CD4-positive, alpha-beta T cell treated with Interleukin-1 beta for 1 hour (primary cell): Measurements from ENCODE around the gene RPS6KB1.
"Not testable (repeated sequence)": the region's sequence is repeated elsewhere in the genome, so short reads cannot be mapped to it uniquely, and the experiment has no call there.

Experiments
- DNase-seq, 2 donors: peaks; one replicate each; pipeline ENCODE4 v3.0.0-alpha.2; 2020 to 2022

RPS6KB1 gene

GRCh38 chr17:59872351-59872750 lies 20.6 kb upstream of the RPS6KB1 start:
- DNase-seq, result no peak

GRCh38 chr17:59873414-59873813 lies 19.5 kb upstream of the RPS6KB1 start:
- DNase-seq, result not testable (repeated sequence)

GRCh38 chr17:59874376-59874775 lies 18.5 kb upstream of the RPS6KB1 start:
- no peak for DNase-seq

DNA sequence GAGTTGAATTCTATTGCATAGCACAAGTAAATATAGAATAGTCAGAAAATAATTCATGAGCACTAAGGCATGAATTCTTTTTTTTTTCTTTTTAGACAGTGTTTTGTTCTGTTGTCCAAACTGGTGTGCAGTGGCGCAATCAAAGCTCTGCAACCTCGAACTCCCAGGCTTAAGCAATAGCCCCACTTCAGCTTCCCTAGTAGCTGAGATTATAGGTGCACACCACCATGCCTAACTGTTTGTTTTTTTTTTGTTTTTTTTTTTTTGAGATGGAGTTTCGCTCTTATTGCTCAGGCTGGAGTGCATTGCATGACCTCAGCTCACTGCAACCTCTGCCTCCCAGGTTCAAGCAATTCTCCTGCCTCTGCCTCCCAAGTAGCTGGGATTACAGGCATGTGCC lies 16.8 kb upstream of the RPS6KB1 start:
- no peak for DNase-seq

DNA sequence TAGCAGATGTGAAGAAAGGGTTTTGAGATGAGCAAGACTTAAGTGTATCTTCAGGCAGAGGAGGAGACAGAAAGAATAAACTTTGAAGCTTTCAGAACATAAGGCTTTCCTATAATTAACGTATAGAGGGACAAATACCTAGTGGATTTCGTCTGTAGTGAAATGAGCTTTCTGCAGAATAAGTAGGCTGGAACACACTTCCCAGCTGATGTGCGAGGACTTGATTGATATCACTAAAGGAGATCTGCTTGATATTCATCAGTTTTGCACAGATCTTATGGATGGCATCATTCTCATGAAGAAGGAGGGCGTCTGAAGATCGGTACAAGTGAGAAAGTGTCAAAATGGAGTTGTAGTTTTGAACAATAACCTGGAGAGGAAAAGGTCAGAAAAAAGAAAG lies 15.0 kb upstream of the RPS6KB1 start:
- DNase-seq, result no peak

GRCh38 chr17:59878624-59879023 lies 14.3 kb upstream of the RPS6KB1 start:
- no peak for DNase-seq

DNA sequence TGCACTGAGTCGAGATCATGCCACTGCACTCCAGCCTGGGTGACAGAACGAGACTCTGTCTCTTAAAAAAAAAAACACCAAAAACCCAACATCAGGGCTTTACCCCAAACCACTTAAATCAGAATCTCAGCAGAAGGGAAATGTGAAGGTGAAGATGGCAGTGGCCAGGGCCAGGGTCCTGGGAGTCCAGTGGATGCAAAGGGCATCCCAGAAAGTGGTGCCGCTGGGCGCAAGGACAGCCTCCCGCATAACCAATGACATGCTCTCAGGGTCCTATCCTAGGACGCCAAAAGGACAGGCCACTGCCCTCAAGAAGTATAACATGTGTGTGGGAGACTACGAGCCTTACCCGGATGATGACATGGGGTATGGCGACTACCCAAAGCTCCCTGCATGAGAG lies 8.1 kb upstream of the RPS6KB1 start:
- DNase-seq, result no peak

DNA sequence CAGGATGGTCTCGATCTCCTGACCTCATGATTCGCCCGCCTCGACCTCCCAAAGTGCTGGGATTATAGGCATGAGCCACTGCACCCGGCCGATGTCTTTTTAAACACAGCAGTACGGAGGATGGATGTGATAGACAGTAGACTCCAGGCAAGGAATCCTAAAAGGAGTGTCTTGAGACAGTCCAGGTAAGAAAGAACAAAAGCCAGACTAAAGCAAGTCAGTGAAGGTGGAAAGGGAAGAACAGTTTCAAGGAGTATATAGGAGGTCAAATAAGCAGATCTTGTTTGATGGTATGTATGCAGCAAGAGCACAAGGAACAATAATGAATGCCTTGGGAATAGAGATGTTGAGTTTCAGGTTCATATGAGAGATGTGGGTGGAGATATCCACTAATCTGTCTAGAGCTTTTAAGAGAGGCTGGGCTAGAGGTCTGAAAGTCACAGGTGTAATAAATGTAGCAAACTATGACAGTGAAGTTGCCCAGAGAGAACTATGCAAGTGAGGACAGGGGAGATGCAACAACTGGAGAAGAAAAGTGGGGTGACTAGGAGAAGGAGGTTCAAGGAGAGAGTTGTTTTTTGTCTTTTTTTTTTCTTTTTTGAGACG lies 4.7 kb upstream of the RPS6KB1 start:
- no peak for DNase-seq

GRCh38 chr17:59890720-59891119 lies 2.2 kb upstream of the RPS6KB1 start:
- no peak for DNase-seq

GRCh38 chr17:59892251-59892923 lies 534 bp upstream of the RPS6KB1 start:
- no peak for DNase-seq

- DNase-seq, result no peak
These were observed 767 bp downstream of the RPS6KB1 start for GRCh38 chr17:59893676-59894100.

DNA sequence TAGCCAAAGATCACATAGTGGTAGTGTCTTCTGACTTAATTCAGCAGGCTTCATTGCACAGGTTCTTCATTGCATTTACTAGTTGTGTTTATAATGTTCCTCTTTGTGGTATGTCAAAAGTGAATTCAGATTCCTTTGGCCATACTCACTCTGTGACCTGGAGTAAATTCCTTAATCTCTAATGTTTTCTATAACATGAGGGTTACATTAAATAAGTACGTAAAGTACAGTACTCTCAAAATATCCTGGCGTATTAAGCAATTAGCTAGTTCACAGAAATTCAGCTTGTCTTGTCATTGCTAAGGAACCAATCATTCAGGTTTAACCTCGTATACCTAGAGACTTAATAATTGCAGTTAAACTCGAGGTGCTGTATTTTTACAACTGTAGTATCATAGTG lies 4.2 kb downstream of the RPS6KB1 start:
- DNase-seq, result no peak

DNA sequence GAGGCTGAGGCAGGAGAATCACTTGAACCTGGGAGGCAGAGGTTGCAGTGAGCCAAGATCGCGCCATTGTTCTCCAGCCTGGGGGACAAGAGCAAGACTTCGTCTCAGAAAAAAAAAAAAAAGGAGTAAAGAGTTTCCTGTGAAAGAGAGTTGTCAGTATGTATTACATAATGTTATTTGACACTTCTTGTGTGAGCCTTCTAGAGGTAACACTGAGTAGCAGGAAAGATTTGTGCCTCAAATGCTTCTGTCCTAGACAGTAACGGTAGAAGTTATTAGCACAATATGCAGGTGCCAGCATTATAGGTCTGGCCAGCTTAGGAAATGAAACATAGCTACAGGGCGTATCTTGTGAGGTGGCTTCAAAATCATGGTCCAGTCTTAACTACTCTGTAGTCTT lies 6.2 kb downstream of the RPS6KB1 start:
- DNase-seq, result peak in 1 of 2 donors; percentile 6

DNA sequence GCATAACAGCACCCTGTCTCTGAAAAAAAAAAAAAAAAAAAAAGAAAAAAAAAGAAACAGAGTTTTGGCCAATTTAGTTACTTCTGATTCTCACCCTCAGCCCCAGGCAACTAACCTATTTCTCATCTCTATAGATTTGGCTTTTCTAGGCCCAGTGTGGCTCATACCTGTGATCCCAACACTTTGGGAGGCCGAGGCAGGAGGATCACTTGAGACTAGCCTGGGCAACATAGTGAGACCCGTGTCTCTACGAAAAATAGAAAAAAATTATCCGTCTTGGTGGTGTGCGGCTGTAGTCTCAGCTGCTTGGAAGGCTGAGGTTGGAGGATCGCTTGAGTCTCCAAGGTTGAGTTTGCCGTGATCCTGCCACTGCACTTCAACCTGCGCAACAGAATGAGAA lies 8.7 kb downstream of the RPS6KB1 start:
- DNase-seq, result no peak

GRCh38 chr17:59903455-59903854 lies 10.5 kb downstream of the RPS6KB1 start:
- DNase-seq, result no peak

DNA sequence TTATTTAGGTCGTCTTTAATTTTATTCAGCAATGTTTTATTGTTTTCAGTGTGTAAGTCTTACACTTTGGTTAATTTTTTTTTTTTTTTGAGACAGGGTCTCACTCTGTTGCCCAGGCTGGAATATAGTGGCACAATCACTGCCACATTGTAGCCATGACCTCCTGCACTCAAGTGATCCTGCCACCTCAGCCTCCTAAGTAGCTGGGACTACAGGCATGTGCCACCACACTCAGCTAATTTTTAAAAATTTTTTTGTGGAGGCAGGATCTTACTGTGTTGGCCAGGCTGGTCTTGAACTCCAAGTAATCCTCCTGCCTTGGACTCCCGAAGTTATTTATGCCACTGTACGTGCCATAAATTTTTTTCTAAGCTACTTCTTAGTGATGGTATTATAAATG lies 14.5 kb downstream of the RPS6KB1 start:
- no peak for DNase-seq

DNA sequence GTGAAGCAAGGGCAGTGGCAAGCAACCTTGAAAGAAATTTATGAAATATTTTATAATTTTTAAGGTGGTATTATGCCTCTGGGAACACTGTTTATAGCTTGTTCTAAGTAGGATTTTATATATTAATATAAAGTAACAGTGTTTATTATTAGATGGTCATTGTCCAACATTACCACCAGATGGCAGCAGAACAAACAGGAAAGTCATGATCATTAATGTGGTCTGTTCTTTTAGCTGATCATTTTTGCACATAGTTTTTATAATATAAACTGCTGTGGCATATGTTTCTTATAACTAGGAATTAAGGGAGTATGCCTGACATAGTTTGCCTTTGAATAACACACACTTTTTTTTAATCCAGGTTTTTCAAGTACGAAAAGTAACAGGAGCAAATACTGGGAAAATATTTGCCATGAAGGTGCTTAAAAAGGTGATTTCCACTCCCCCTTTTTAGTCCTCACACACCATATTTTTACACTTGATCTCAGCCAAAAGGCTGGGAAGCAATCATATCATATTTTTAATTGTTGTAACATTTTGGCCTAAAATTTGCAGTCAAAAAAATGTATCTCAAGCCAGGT lies 21.4 kb downstream of the RPS6KB1 start:
- peak in 1 of 2 donors; percentile 65 for DNase-seq

DNA sequence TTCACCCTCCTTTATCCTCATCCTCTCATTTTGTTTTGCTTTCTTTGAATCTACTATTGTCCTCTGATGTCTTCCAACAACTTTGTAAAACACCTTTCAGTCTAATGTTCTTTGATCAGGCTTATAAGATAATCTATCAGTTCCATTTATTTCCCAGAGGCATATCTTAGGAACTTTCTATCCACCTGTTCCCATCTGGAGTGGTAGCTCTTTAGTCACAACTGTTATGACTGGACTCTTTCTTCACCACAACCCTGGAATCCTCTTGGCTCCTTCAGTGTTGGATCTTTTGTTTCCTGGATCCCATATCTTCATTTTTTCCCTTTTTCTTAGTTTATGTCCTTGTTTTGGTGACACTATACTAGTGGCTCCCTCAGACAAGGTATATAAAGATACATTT lies 23.5 kb downstream of the RPS6KB1 start:
- no peak for DNase-seq

DNA sequence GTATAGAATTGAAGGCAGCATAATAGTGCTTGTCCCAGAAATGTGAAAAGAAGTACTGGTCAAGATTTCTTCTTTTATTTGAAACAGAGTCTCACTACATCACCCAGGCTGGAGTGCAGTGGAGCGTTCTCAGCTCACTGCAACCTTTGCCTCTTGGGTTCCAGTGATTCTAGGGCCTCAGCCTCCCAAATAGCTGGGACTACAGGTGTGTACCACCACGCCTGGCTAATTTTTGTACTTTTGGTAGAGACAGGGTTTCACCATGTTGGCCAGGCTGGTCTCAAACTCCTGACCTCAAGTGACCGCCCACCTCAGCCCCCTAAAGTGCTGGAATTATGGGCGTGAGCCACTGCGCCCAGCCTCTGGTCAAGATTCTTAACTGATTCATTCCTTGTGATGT lies 27.7 kb downstream of the RPS6KB1 start:
- DNase-seq, result not testable (repeated sequence)

GRCh38 chr17:59930121-59930520 lies 37.2 kb downstream of the RPS6KB1 start:
- not testable (repeated sequence) for DNase-seq

GRCh38 chr17:59930768-59931167 lies 37.8 kb downstream of the RPS6KB1 start:
- not testable (repeated sequence) for DNase-seq

- not testable (repeated sequence) for DNase-seq
These were observed 40.4 kb downstream of the RPS6KB1 start for GRCh38 chr17:59933317-59933716.

- not testable (repeated sequence) for DNase-seq
These were observed 47.8 kb downstream of the RPS6KB1 start for GRCh38 chr17:59940697-59941096.

DNA sequence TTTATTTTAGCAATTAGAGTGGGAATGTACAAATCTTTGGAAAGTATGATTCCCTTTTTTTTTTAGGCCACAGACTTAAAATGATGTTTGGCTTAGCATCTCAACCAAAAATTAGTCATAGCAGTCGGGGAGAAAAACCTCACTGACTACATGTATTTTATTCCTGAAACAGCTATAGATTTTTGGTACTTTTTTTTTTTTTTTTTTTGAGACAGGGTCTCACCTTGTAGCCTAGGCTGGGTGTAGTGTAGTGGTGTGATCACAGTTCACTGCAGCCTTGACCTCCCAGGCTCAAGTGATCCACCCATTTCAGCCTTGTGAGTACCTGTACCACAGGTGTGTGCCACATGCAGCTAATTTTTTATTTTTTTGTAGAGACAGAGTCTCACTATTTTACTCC lies 48.2 kb downstream of the RPS6KB1 start:
- DNase-seq, result no peak
